ENCODE results near the gene IER2.

DNA sequence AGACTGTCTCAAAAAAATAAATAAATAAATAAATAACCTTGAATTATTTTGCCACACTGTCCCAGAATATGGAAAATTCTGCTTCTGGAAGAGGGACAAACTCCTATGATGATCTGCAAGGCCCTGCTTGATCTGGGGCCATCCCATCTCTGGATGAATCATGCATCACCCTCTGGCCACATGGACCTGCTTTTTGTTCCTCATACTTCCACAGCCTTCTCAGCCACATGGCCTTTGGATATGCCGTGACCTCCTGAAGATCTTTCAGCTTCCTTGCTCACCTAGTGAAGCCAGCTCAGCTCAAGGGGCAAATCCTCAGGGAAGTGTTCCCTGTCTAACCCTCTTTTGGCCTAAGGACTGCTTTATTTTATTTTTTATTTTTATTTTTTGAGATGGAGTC, 10.3 kb downstream of the IER2 start:
- TF ChIP-seq, protein P1, sequence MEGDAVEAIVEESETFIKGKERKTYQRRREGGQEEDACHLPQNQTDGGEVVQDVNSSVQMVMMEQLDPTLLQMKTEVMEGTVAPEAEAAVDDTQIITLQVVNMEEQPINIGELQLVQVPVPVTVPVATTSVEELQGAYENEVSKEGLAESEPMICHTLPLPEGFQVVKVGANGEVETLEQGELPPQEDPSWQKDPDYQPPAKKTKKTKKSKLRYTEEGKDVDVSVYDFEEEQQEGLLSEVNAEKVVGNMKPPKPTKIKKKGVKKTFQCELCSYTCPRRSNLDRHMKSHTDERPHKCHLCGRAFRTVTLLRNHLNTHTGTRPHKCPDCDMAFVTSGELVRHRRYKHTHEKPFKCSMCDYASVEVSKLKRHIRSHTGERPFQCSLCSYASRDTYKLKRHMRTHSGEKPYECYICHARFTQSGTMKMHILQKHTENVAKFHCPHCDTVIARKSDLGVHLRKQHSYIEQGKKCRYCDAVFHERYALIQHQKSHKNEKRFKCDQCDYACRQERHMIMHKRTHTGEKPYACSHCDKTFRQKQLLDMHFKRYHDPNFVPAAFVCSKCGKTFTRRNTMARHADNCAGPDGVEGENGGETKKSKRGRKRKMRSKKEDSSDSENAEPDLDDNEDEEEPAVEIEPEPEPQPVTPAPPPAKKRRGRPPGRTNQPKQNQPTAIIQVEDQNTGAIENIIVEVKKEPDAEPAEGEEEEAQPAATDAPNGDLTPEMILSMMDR (IDR thresholded peaks at IDR 0.05; ENCODE audit: low read depth, low read length): no peak
- no peak for TF ChIP-seq EZH2phosphoT487 (IDR thresholded peaks at IDR 0.05; ENCODE audit: low read depth)

Data from OCI-LY3 (cell line).